ENCODE measurements around the gene COL5A1. TPM values are rescaled to one million over a fixed set of nuclear protein-coding genes. Genes with fewer than 3 reads are reported as not detected.
A peak's percentile ranks its signal among the peaks of the same experiment; 100 is the strongest.

Gene COL5A1
- polyA plus RNA-seq, 1 donor = 460 TPM

DNA sequence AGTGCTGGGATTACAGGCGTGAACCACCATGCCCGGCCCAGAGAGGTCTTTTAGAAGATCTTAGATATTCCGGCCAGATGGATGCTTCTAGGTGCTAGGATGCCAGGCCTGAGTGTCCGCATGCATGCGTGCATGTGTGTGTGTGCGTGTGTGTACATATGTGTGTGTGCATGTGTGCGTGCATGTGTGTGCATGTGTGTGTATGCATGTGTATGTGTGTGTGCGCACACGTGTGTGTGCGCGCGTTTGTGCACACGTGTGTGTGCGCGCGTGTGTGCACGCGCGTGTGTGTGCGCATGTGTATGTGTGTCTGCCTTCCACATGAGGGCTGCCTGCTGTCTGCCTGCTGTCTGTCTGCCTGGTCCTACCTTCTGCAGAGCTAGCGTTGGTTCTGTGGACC is 151.0 kb downstream of the COL5A1 start:
- no peak for DNase-seq

DNA sequence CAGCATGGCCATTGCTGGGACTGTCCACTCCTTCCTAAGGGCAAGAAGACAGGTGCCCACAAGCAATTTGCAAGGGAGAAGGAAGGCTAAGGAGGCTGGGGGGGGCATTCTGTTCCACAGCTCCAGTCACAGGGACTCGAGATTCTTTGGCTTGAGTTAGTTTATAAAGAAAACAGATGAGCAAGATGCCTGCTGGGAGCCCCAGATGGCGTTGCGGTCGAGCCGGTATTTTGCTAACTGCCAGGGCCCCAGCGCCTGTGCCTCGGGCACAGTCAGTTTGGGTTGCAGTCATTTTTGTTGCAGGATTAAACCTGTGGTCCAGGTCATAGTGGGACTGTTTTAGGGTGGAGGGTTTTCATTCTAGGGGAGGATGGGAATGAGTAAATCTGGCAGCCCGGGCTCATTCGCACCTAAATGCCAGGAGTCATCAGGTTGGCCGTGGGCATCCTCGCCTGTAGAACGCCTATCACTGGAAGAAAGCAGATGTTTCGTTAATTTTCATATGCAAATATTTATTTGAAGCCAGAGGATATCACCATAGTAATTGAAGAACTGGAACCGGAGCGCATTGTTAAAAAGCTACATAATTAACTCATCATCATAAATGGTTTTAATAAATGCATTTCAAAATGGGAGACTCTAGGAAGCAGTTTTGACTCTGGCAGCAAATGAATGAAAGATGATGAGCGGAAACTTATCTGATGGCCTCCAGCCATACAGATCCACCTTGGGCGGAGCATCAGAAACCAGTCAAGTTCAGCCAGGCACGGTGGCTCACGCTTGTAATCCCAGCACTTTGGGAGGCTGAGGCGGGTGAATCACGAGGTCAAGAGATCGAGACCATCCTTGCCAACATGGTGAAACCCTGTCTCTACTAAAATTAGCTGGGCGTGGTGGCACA is 151.9 kb downstream of the COL5A1 start:
- no peak for DNase-seq

DNA sequence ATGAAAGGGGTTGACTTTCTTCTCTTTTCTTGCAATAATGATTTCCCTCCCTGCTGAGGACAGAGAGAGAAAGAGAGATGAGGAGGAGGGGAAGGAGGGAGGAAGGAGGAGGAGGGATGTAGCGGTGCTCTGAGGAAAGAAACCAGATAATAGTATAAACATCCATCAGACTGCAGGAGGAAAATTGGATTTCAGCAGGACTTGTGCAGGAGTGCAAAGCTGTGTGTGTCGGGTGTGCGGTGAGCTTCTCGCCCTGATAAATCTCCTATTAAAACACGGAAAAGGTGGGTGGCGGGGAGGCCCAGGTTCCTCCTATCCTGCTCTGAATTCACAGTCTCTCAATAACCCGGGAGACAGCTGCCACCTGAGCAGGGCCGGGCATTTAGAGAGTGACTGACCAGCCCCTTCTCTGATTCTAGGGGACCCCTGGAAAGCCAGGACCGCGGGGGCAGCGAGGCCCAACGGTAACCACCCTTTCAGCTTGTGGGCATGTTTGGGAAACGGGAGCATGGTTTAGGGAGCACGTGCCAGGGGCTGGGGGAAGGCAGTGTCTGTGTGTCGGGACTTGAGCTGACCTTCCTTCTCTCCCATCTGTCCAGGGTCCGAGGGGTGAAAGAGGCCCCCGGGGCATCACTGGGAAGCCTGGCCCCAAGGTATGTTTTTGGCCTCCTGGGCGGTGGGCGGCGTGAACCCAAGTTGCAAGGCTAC is 153.2 kb downstream of the COL5A1 start:
- no peak for DNase-seq

DNA sequence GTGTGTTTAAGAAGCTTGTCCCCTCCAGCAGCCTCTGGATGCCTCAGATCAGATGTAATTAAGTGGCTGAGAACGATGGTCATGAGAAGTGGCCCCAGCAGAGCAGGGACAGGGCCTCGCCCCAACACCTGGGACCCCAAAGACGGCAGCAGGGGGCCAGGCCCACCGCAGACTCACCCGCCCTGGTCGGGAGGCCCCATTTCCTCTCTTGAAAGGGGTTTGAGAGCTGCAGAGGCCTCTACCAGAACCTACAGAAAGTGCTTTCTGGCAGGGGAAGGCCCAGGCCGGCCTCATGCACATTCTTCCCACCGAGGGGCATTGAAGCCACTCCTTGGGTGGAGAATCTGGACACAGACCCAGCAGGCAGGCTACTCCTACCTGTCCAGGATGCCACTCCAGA is 153.8 kb downstream of the COL5A1 start:
- DNase-seq = no peak

DNA sequence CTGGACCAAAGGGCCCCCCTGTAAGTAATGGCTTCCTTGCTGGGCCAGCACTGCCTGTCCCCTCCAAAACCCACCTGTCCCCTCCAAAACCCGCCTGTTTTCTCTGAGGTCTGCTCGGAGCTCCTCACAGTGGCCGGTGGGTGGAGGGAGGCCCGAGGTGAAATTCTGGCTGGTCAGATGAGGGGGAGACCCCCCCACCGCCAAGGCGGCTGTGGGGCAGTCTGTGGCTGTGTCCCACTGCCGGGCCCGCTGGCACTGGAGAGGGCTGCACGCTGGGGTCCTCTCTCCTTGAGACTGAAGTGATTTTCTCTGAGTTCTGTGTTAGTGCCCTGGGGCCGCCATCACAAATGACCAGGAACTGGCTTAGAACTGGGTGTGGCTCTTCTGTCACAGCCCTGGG is 155.3 kb downstream of the COL5A1 start:
- DNase-seq = no peak

DNA sequence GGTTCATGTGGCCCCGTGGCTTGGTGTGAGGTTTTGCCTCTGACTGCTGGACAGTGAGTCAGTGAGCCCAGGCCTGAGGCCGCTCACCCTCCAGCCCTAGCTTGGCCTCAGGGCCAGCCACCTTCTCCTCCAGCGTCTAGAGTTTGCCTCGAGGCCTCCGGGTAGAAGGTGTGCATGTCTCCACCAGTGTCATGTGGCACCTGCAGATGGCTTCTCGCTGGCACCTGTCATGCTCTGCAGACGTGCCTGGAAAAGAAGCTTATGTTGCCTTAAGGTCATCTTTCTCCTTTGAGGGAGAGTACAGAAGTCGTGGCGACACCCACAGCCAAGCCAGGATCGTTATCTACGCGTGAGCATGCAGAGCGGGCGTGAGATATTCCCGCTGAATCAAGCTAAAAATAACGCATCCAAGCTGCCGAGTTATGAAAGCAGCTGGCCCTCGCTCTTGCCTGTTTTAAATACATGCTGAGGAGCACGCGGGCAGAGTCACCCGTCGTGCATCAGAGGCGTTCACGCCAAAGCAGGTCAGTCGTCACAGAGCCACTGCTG is 159.3 kb downstream of the COL5A1 start:
- DNase-seq = no peak

DNA sequence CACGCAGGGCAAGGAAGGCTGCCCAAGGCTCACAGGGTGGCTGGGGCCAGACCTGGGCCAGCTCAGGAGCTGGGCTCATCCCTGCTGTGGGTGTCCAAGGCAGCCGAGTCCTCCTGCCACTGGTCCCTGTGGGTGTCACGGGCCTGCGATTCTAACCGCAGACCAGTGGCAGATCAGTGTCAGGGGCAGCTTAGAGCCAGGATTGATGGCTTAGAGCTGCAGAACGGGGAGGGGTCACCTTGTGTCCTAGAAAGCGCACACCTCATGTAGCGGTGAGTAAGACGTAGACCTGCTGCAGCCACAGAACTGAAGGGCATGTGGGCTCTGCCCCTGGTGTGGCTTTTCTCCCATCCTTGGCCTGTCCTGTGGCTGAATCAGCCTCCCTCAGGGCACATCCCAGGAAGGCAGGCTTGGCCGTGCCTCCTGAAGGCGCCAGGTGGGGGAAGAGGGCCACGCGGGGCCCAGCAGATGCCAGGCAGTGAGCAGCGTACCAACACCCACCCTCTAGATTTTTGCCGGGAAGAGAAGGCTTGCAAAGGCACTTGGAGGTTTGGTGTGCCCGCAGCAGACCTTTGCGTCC is 160.7 kb downstream of the COL5A1 start:
- DNase-seq = no peak

DNA sequence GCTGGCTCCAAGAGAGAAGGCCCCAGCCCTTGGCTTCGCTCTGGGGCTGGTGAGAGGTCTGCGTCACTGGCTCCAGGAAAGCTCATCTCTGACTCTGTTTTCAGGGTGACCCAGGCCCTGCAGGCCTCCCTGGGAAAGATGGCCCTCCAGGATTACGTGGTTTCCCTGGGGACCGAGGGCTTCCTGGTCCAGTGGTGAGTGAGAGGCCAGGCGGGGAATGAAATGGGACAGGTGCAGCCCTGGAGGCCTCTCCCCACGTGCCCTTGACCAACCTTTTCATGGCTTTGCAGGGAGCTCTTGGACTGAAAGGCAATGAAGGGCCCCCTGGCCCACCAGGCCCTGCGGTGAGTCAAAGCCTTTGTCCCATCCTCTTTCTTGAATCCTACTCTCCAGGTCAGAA is 163.3 kb downstream of the COL5A1 start:
- DNase-seq = no peak

DNA sequence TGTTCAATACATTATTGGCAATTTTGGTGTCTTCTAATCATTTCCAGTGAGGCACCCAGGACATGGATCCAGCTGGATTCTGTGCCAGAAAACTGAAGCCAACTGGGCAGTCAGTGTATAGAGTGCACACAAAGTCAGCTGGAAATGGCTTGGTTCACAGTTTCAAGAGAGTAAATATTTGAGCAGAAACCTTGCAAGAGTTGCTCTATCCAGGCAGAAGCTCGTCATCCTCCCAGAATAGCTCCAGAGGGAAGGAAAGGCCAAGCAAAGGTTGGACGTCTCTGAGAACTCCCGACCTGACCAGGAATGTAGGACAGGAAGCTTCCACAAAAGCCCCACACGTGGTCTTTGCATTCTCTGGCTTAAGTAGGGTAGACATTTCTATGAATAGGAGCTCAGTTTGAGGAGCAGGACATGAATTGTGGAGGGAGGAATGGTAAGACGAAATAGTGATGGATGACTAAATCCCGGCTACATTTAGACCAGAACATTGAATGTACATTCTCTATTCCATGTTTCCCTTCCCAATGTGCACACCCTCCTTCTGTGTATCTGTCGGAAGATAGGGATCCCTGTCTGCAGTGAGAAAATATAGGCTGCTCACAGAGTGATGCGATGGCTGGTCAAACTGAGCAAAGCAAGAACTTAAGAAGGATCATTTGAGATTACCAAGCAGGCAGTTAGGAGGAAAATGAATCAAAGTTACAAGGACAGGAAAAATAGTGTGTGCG is 166.3 kb downstream of the COL5A1 start:
- peak; percentile 90 for DNase-seq

DNA sequence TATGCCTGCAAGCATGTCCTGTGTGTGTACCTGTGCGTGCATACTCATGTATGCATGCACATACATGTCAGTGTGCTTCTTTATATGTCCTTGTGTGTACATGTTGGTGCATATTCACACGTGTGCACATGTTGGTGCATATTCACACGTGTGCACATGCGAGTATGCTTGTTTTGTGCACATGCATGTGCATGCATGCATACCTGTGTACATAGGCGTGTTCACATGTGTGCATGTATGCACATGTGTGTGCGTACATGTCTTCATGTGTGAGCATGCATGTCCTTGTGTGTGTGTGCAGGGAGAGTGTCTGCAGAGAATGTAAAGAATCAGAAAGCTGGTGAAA is 166.8 kb downstream of the COL5A1 start:
- DNase-seq = no peak

DNA sequence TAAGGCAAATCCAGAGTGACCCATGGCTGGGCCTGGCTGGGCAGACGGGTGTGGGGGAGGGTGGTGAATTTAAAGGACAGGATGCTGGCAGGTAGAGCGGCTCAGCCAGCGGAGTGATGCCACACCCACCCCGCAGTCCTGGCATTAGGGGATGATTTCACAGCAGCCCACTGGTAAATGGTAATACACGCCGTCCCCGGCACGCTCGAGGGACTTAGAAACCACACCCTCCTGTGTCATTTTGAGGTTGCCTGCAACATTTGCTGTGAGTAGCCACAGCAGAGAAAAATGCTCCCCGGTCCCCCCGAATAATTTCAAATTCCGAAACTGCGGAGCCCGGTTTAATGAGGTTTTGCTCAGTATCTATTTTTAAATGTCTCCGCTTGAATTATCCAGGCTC is 167.7 kb downstream of the COL5A1 start:
- no peak for DNase-seq

DNA sequence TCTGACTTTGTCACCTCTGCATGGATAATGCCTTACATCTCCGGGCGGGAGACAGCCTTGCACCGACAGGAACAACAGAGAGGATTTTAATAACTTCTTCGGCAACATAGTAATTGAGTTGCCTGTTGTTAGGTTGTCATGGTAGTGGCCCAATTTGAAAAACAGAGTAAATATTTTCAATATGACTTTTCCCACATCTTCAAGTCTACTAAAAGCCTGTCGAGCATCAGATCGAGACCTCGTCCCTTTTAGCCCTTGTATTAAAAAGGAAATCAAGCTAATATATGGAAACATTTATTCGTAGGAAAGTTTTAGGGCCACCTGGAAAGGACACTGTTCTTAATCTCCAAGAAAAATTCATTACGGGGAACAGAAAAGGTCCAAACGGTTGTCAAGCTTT is 168.2 kb downstream of the COL5A1 start:
- peak; percentile 56 for DNase-seq

DNA sequence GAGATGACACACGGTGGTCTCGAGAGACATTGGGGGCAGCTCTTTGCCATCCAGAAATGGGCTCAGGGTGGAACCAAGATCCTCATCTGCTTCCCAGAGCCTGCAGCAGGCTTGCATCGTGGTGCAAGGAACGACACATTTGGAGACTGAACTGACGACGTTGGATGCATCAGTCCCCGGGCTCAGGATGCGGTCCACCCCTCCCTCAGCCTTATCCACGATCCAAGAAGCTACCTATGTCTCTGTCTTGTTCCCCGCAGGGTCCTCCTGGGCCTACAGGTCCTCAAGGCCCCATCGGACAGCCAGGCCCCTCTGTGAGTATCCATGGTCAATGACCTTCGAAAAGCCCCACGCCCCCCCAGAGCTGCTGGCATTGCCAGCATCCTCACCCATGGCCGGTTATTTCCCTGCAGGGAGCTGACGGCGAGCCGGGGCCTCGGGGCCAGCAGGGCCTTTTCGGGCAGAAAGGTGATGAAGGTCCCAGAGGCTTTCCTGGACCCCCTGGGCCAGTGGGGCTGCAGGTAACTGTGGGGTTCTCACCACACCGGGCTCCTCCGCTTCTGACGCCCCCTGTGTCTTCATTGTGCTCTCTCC is 169.6 kb downstream of the COL5A1 start:
- DNase-seq = no peak

DNA sequence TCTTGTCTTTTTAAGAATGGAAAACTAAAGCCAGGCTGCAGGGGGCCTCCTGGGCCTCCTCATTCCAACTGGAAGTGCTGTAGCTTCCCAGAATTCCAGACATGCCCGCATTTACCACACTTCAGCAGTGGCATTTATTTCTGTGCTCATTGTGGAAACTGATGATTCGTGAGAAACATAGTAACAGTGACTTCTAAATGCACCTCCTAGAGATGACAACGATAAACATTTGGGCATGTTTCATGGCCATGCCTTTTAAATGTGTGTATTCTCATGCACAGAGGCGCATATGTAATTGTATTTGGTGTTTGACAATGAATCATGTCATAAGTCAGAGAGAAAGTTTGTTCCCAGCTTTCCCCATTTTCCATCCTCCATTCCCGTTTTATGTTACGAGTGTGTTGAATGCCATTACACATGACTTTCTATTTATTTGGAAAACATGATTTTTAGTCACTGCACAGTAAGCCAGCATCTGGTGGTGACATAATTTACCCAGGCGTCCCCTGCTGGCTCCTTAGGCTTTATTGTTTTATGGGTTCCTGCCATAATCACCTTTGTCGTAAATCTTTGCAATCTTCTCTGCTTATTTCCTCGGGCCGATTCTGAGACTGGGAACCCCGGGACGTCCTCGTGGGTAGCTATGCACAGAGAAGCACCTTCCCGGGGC is 170.2 kb downstream of the COL5A1 start:
- peak; percentile 70 for DNase-seq

DNA sequence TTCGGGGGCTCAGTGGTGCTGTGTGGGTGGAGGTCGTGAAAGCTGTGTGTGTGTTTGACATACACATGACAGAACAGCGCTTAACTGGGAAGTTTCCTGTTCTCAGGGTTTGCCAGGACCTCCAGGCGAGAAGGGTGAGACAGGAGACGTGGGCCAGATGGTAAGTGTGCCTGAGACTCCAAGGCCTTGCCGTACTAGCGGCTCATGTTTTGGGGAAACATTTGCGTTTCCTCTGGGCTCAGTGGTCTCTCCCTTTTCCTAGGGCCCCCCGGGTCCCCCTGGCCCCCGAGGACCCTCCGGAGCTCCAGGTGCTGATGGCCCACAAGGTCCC is 170.7 kb downstream of the COL5A1 start:
- no peak for DNase-seq

DNA sequence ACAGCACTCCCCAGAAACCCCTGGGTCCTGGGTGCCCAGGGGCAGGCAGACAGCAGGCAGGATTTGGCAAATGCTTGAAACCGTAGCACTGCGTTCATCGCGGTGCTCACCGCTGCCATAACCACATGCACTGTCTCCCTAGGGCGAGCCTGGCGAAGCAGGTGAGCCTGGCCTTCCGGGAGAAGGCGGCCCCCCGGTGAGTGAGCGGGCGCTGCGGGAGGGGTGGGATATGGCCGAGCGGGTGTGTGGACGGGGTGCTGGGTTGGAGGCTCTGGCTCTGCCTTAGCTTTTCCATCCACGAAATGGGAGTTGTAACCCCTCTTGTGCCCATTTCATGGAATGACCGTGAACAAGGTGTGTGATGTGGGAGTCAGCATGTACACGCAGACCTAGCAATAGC is 172.2 kb downstream of the COL5A1 start:
- DNase-seq = no peak

DNA sequence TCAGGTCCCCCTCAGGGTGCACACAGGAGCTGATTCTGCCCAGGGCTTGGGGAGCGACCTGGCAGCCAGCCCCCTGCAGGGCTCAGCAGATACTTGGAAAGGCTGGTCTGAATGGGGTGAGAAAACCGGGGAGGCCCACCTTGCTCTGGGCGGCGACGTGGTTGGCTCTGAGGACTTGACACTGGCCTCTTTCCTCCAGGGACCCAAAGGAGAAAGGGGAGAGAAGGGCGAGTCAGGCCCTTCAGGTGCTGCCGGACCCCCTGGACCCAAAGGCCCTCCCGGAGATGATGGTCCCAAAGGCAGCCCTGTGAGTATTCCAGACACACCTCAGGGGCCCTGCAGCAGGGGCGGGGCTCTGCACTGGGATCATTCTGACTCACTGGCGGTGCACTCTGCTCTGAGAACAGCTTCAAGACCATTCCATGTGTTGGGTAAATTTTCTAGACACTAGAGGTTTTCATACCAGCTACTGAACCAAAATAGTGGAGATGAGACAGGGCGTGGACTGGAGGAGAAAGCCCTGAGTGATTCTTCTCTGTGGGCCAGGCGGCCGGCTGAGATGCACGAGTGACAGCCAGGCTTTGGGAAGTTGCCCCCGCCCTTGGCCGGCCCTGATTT is 173.1 kb downstream of the COL5A1 start:
- DNase-seq = no peak

DNA sequence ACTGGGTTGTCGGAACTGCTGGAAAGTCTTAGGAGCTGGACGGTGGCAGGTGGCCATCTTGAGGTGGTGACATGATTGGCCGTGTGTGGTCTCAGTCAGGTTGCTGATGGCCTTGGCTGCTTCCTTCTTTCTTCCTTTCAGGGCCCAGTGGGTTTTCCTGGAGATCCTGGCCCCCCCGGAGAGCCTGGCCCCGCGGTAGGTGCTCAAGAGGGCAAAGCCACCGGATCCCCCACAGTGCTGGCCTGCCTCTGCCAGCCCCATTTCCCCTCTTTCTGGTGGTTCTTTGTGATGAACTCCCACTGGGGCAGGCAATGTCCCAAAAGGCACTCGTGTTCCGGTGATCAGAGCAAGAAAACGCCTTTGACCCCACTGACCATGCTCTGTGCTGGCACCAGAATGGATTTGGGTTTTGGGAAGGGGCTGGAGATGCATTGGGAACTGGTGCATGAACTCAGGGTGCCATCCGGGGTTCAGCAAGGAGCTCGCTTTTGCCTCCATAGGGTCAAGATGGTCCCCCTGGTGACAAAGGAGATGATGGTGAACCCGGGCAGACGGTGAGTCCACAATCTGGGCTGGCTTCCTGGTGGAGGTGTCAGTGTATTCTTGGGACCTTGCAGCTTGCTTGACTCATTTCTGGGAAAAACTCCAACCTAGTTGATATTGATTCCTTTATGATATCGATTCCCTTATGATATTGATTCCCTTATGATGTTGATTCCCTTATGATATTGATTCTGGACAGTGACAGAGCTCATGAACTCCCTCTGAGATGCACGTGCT is 174.0 kb downstream of the COL5A1 start:
- no peak for DNase-seq

DNA sequence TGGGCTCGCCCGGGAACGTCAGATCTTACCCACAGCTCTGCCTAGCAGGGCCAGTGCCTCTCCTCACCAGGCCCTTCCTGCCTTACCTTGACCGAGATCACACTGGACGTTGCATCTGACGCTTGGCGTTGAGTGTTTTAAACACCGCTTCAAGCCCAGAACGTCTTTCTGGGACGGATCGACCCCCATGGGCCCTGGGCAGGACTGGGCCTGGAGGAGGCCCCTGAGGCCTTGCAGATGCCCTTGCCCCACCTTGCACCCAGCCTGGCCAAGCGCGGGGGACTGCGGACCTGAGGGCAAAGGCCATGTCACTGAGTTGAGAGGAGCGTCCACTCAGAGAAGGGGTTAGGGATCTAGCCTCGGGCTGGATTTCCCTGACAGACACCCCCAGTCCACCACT is 174.7 kb downstream of the COL5A1 start:
- no peak for DNase-seq

DNA sequence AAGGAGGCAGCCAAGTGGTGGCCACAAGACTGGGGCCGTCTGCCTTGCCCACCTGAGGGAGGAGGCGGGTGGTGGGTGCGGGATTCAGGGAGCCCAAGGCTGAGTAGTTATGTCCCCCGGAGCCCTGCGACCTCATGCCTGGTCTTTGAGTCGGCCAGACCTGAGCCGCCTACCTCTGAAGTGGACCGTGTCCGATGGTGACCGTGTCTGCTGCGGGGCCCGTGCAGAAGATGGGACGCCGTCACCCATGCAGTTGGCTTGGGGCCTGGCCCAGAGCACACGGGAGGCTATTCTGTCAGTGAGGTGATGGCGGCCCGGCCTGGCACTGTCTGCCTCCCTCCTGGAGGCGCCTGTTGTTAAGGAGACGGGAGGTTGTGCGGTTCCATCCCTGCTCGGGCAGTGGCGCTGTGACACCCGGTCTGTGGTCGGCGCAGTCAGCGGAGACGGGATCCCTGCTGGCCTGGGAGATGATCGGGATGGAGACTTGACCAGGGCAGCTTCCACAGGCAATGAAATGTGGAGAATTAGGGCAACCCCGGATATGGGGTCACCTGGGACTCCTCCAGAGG is 176.5 kb downstream of the COL5A1 start:
- DNase-seq = no peak
